NCI-H345 treated with DMSO at 0.1 percent for 48 hours (cell line): ENCODE data around the gene GGCT.
"Not testable (repeated sequence)": the region's sequence is repeated elsewhere in the genome, so short reads cannot be mapped to it uniquely, and the experiment has no call there.

ENCODE experiments used
- DNase-seq: peaks from one replicate; lab custom pipeline; 2025; ENCODE audit not compliant: unreplicated experiment; lab: John Stamatoyannopoulos, UW

The GGCT gene

DNA sequence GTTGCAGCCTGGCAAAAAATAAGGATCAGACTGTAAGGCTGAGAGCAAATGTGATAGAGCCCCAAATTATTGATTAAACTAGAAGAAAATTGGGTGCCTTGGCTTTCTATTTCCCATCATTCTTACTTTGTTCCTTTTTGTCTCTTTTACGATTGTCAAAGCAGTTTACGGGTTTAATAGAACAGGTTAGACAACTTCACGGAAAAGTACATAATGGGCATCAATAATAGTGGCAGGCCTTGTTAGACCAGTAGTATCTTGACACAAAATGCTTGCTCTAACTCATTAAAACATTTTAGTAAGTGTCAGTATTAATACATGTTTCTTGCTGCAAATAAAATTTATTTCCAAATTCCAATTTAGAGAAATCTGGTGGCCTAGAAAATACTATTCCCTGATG is 14.5 kb upstream of the GGCT start:
- no peak for DNase-seq

GRCh38 chr7:30515761-30516160 is 11.1 kb upstream of the GGCT start:
- no peak for DNase-seq

DNA sequence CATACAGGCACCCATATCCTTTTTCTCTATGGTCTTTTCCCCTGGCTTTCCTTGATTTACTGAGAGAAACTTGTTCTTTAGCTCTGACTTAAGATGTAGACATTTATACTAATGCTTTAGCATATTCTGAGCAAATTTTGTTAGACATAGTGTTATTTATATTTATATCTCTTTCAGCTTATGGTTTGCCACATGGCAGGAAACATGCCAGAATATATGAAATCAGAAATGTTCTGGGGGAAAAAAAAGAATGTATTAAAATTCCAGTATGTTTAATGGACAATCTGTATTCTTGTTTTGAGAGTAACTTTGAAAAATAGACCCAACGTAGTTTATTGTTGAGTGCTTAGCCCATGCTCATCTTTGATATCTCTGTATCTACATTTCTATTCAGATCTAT is 10.1 kb upstream of the GGCT start:
- no peak for DNase-seq

GRCh38 chr7:30514177-30514576 is 9.5 kb upstream of the GGCT start:
- no peak for DNase-seq

- no peak for DNase-seq
Observed at GRCh38 chr7:30513762-30514161, 9.1 kb upstream of the GGCT start.

DNA sequence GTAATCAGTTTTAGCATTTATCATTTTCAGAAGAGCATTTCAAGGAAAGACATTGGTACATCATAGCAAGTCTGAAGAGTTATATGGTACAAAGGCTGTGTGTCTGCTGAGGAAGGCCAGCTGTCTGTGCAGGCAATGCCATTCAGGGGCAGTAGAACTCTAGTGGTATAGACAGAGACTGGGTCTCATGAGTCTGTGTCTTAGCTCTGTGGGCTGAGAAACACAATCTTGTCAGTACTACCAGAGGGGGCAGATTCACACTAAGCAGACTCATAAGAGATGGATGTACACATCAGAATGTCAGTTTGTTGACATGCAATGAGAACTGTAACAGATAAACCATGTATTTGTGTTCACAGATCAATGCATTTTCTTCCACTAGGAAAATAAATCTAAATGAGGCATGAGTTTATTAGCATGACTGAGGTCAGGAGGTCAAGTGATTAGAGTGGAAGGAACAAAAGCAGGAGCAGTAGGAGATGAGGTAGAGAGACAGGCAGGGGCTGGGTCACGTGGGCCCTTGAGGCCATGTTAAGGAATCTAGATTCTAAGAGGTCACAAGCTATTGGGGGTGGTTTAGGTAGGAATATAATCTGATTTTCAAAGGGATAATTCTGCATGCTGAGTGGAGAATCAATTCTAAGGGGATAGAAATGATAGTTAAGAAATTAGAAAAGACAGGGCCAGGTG is 7.5 kb upstream of the GGCT start:
- DNase-seq, result no peak

DNA sequence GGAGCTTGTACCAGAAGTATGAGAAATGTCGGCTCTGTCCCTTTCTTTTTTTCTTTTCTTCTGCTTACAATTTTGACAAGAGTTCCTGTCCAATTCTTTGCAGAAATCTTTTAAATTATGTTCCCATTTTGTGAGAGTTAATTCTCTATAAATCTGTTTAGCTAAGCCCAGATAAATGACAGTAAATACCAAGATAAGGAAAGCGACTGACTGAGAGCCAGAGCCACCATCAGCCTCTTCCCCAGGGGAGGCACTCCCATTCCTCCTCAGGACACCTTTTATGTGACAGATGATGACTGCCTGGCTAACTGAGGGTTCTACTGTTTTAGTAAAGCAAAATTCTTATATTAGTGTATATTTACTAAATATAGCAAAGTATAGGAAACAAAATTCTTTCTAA is 6.9 kb upstream of the GGCT start:
- no peak for DNase-seq

- DNase-seq, result peak; percentile 9
Observed at GRCh38 chr7:30510124-30511075, 5.8 kb upstream of the GGCT start.

DNA sequence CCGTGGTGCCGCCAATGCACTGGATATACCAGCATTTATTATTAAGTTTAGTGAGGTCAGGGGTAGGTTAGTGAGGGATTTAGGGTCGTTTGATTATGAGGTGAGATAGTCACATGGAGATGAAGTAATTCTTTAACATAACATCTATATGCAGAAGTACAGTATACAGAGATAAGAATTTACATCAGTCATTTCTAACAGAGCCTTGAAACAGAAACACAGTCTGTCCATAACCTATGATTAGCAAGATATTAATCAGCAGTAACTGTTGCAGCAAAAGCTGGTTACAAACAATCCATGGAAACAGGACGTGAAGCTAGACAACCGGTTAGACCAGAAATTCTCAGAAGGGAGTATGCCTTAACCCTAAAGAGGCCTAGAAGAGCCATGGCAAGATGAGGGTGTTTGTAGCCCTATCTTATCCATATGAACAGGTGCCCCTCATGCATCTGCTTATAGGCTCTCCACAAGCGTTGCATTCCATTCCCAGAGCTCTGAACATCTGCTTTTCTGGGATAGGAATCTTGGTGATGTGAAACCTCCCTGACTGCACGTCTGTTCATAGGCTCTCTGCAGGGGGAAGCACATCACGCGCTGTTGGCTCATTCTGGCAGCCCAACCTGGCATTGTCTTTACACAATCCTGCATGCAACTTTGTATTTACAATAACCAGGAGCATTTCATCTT is 4.7 kb upstream of the GGCT start:
- not testable (repeated sequence) for DNase-seq

DNA sequence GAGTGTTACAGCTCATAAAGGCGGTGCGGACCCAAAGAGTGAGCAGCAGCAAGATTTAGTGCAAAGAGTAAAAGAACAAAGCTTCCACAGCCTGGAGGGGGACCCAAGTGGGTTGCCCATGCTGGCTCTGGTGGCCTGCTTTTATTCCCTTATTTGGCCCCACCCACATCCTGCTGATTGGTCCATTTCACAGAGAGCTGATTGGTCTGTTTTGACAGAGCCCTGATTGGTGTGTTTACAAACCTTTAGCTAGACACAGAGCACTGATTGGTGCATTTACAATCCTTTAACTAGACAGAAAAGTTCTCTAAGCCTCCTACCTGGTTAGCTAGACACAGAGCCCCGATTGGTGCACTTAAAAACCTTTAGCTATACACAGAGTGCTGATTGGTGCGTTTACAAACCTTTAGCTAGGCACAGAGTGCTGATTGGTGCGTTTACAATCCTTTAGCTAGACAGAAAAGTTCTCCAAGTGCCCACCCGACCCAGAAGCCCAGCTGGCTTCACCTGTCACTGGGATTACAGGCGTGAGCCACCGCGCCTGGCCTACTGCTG is 2.8 kb upstream of the GGCT start:
- DNase-seq, result not testable (repeated sequence)

DNA sequence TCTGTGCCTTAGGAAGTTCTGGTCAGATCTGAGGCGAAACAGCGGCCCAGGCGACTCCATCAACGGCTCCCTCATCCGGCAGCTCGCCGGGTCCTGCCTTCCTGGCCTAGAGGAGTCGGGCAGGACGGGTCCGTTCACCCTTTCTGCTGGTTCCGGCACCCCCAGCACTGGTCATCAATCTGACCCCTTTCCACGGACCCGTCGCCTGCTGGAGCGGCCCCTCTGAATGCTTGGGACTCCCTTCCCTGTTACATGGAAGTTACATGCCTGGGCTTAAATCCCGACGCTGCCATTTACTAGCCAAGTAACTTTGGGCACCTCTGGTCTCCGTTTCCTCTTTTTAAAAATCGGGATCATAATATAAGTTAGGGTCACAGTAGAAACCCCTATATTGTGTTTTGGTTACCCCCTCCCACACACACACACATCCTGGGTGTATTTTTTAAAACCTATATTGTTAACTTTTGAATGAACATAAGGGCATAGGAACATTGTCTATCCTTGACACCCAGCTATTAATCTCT is 607 bp upstream of the GGCT start:
- DNase-seq, result no peak

DNA sequence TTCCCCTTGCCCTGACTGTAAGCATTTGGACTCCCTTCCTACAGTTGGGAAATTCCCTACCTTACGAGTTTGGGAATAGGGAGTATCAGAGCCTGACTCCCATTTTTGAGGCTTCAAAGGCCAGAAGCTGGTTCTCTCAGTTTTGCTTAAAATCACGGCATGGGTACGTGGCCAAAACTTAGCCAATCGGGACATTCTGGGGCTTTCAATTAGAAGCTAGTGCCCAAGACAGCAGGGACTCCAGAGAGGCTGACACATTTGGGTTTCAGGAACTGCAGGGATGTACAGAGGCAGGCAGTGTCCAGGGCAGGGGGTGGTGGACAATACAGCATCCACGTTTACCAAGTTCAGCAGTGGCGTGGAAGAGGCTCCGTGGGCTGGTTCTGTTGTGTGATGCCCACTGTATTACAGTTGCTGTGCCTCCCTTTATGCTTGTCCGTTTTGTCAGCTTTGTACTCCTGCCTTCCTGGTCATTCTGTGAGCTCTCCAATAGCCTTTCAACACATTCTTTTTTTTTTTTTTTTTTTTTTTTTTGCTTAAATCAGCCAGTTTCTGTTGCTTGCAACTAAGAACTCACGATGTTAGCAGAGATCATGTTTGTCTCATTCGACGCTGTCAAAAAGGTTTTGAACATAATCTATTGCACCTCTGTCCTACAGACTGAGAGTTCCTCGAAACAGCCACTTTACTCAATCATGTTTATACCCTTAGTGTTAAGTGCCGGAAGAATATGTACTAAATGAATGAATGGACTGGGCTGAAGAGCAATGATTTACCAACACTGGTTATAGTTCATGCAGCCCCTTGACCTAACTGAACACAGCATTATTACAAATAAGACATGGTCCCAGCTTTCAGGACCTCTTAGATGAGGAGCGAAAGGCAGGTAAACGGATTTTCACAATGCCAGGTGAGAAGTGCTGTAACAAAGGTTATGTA is 1.1 kb downstream of the GGCT start:
- no peak for DNase-seq

- no peak for DNase-seq
Observed at GRCh38 chr7:30502470-30503251, 2.0 kb downstream of the GGCT start.

GRCh38 chr7:30501264-30501663 is 3.4 kb downstream of the GGCT start:
- DNase-seq, result no peak

DNA sequence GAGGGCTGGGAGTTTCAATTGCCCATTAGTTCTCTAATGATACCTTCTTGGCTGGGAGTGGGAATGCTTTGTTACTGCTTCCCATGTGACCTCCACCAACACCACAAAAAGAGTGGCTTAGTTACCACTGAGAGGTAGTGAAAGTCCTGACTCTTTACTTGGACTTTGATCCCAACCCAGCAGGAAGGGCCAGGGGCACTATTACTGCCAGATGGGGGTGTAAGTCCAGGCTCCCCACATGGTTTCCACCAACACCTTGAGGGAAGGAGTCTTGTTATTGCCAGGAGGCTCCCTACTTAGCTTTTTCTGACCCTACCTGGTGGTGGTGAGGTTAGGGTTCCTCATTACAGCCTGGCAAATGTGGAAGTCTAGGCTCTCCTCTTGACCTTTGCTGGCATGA is 11.4 kb downstream of the GGCT start:
- DNase-seq, result no peak

DNA sequence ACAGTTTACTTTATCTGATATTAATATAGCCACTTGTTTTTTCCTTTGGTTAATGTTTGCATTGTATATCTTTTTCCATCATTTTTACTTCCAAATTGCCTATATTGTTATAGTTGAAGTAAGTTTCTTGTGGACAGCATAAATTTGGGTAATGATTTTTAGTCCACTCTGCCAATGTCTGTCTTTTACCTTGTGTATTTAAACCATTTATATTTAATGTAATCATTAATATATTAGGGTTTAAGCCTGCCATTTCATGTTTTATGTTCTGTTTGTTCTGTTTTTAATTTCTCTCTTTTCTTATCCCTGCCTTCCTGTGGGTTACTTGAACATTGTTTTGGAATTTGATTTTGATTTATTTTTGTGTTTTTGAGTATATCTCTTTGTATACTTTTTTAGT is 13.2 kb downstream of the GGCT start:
- no peak for DNase-seq

GRCh38 chr7:30487371-30487770 is 17.3 kb downstream of the GGCT start:
- no peak for DNase-seq

DNA sequence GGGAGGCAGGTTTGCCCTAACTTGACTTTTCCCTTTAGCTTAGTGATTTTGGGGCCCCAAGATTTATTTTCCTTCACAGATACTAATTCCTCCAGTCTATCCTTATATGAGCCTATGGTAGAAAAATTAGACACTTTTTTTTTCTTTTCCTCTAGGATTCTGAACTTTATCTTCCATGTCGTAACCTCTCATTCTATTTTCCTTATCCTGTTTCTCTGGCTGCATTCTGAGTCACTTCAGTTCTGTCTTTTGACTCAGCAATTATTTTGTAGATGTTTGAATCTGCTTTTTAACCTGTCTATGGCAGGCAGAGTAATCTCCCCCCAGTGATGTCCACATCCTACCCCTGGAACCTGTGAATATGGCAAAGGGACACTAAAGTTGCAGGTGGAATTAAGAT is 19.0 kb downstream of the GGCT start:
- DNase-seq, result no peak

GRCh38 chr7:30481416-30481815 is 23.2 kb downstream of the GGCT start:
- not testable (repeated sequence) for DNase-seq
